Loucy (cell line): Measurements from ENCODE around the gene ALPG.

ENCODE experiments used
- H2AFZ ChIP-seq: fragments of 200-600 bp; sonication (generic); 2 replicates; pipeline ENCODE4 v1.6.0; 2016; ENCODE audit warnings: antibody characterized with exemption, mild to moderate bottlenecking, low read length, moderate library complexity
- H3F3A ChIP-seq: fragments of 200-600 bp; 2 replicates; pipeline ENCODE4 v1.6.0; 2016; ENCODE audit warnings: antibody characterized with exemption, low read depth, mild to moderate bottlenecking
- H3K27me3 ChIP-seq: fragments of 200-600 bp; sonication (generic); 2 replicates; pipeline ENCODE4 v1.6.1; 2014; ENCODE audit warnings: low read length, mild to moderate bottlenecking; ENCODE audit not compliant: insufficient read depth, poor library complexity, severe bottlenecking
- H3K36me3 ChIP-seq: fragments of 200-600 bp; sonication (generic); 2 replicates; pipeline ENCODE4 v1.6.1; 2016; ENCODE audit warnings: low read length; ENCODE audit not compliant: insufficient read depth
- H3K4me1 ChIP-seq: fragments of 200-600 bp; sonication (generic); 2 replicates; pipeline ENCODE4 v1.5.1; 2014; ENCODE audit warnings: low read length, mild to moderate bottlenecking; ENCODE audit not compliant: insufficient read depth, poor library complexity, severe bottlenecking
- H3K4me2 ChIP-seq: fragments of 200-600 bp; sonication (generic); 2 replicates; pipeline ENCODE4 v1.6.0; 2014; ENCODE audit warnings: antibody characterized with exemption, low read length, low read depth, mild to moderate bottlenecking; ENCODE audit not compliant: poor library complexity, severe bottlenecking
- H3K4me3 ChIP-seq: fragments of 200-600 bp; sonication (generic); 2 replicates; pipeline ENCODE4 v1.5.1; 2014; ENCODE audit warnings: low read length, mild to moderate bottlenecking, mixed read lengths; ENCODE audit not compliant: poor library complexity, severe bottlenecking
- H3K79me2 ChIP-seq: fragments of 200-600 bp; sonication (generic); 2 replicates; pipeline ENCODE4 v1.6.1; 2014; ENCODE audit warnings: low read length; ENCODE audit not compliant: insufficient read depth
- H3K9ac ChIP-seq: fragments of 200-600 bp; sonication (generic); 2 replicates; pipeline ENCODE4 v1.6.0; 2014; ENCODE audit warnings: mild to moderate bottlenecking, low read depth, low read length, moderate library complexity; ENCODE audit not compliant: poor library complexity, severe bottlenecking
- H3K9me2 ChIP-seq: fragments of 200-600 bp; sonication (generic); replicated peaks from 2 replicates; pipeline ENCODE4 v1.6.1; 2016; ENCODE audit warnings: low read depth, low read length, mixed read lengths
- H3K9me3 ChIP-seq: fragments of 200-600 bp; sonication (generic); 2 replicates; pipeline ENCODE4 v1.6.1; 2014; ENCODE audit warnings: mild to moderate bottlenecking, antibody characterized with exemption, low read length, low read depth; ENCODE audit not compliant: insufficient read depth
- H4K20me1 ChIP-seq: fragments of 200-600 bp; sonication (generic); 2 replicates; pipeline ENCODE4 v1.6.0; 2014; ENCODE audit warnings: antibody characterized with exemption, low read length, mild to moderate bottlenecking; ENCODE audit not compliant: insufficient read depth, poor library complexity, severe bottlenecking
- CTCF ChIP-seq: fragments of 200-600 bp; sonication (generic); conservative IDR thresholded peaks from 2 replicates; pipeline ENCODE4 v1.5.1; 2014; ENCODE audit warnings: mild to moderate bottlenecking, antibody characterized with exemption, low read length
- EZH2phosphoT487 ChIP-seq: fragments of 200-600 bp; IDR thresholded peaks from 2 replicates; pipeline ENCODE4 v1.6.1; 2018; ENCODE audit warnings: antibody characterized with exemption, mild to moderate bottlenecking, moderate library complexity, borderline replicate concordance

ALPG gene

DNA sequence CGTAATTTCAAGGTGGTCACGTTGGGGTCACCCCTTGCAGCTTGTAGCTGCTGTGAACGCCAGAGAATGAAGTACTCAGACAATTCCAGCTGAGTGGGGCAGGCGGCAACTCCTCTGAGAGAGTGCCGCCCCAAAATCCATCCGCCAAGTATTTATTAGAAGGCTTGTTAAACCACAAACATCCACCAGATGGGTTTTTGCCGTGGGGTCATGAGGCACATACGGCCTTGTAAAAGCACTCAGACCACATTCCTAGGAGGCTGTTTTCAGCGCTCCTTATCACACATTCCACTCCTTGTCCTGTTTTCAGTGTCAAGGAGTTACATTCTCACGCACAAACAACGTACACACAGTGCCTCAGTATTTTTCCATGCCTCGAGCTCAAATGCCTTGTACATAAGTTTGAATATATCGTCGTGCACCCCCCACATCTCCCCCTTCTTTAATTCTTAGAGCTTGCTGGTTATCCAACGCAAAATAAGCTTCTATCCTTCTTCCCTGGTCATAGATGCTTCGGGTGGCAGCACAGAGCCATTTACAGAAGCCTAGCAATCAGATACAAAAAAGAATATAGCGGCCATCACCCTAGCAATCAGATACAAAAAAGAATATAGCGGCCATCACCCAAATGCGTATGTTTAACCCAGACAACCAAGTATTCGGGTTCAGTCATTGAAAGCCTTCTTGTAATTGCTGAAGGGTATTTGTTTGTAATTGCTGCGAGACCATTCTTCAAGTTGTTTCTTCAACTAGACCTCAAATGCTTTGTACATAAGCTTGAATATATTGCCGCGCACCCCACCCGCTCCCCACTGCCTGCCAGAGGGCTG is 20.8 kb upstream of the ALPG start:
- Histone ChIP-seq H3K79me2 (no peaks in the 10 kb centered on the region), H3F3A (no peaks in the 10 kb centered on the region), H3K9me2 (no peaks in the 10 kb centered on the region), H3K4me2 (no peak overlapping the region), H3K4me3 (no peak overlapping the region), H3K36me3 (no peaks in the 10 kb centered on the region), H3K27me3 (no peaks in the 10 kb centered on the region), H2AFZ (no peak overlapping the region; the same call in 1 of the 2 replicates), H3K9ac (no peak overlapping the region), H3K4me1 (peaks cover 12% of the 10 kb centered on the region), H4K20me1 (no peaks in the 10 kb centered on the region), H3K9me3 (no peaks in the 10 kb centered on the region)
- TF ChIP-seq CTCF (no peak), EZH2phosphoT487 (no peak)

DNA sequence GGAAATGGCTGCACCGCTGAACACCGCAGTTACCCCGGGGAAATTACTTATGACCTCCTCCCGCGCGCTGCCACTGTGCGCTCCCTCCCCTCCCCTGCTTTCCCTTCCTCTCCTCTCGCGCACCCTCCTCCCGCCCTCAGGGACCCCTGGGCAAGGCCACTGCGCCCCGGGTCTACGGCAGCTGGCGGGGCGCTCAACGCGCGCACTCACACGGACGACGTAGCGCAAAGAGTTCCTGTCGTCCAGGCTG is 20.2 kb upstream of the ALPG start:
- H3F3A ChIP-seq = no peaks in the 10 kb centered on the region
- H3K9me2 ChIP-seq = no peaks in the 10 kb centered on the region
- H3K9me3 ChIP-seq = no peaks in the 10 kb centered on the region
- H3K4me1 ChIP-seq = peaks cover 15% of the 10 kb centered on the region
- no peaks in the 10 kb centered on the region for H3K36me3 ChIP-seq
- H3K9ac ChIP-seq = no peak overlapping the region
- H3K4me2 ChIP-seq = no peak overlapping the region
- H3K27me3 ChIP-seq = no peaks in the 10 kb centered on the region
- no peak overlapping the region for H3K4me3 ChIP-seq
- no peaks in the 10 kb centered on the region for H4K20me1 ChIP-seq
- no peak overlapping the region for H2AFZ ChIP-seq
- TF ChIP-seq CTCF = no peak
- no peak for TF ChIP-seq EZH2phosphoT487
- no peaks in the 10 kb centered on the region for H3K79me2 ChIP-seq

DNA sequence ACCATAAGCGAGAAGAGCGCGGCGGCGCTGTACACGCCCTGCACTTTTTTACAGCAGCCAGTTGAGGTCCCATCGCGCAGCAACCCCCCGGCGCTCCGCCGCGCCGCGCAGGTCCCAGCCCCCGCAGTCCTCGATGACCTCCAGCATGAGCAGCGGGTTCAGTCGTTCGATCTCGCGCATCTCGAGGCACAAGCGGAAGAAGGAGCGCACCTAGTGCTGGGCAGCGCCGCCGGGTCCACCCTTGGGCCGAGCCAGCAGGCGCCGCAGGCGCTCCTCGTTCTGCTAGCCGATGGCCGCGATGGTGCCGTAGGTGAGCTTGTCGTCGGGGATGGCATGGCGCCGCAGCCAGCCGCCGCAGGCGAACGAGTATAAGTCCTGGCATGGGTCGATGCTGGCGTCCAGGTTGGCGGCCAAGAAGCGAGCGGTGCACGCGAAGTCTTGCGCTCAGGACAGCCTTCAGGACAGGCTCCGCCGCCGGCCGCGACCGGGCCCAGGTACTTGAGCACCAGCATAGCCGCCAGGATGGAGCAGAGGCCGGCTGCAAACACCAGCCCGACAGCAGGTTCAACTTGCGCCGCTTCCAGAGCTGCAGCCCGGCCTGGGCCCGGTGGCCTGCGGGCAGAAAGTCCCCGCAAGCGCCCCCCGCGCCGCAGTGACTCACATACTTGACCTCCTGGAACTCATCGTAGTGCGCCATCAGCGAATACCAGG is 19.7 kb upstream of the ALPG start:
- no peak for TF ChIP-seq EZH2phosphoT487
- TF ChIP-seq CTCF = no peak
- Histone ChIP-seq H3K79me2 (no peaks in the 10 kb centered on the region), H3K36me3 (no peaks in the 10 kb centered on the region), H3K9me2 (no peaks in the 10 kb centered on the region), H3K27me3 (no peaks in the 10 kb centered on the region), H3K4me2 (no peak overlapping the region), H3F3A (no peaks in the 10 kb centered on the region), H2AFZ (no peak overlapping the region), H3K9ac (no peak overlapping the region), H4K20me1 (no peaks in the 10 kb centered on the region), H3K4me1 (peaks cover 15% of the 10 kb centered on the region), H3K4me3 (no peak overlapping the region), H3K9me3 (no peaks in the 10 kb centered on the region)
